HCT116 (cell line): Measurements from ENCODE around the gene CDC42EP5.

Experiments
- CTCF ChIP-seq, 3 experiments: fragments of 200-600 bp in 1 of 3; sonication (generic) in 1 of 3; IDR thresholded peaks in 2 of 3; conservative IDR thresholded peaks in 1 of 3; 2 replicates each; pipeline ENCODE4 v1.5.1; 2012 to 2017; ENCODE audit warnings: low read depth in 2 of 3, low read length in 2 of 3, antibody characterized with exemption in 1 of 3, borderline replicate concordance in 1 of 3, control low read depth in 1 of 3, mild to moderate bottlenecking in 1 of 3, mixed read lengths in 1 of 3, mixed run types in 1 of 3, moderate library complexity in 1 of 3; ENCODE audit not compliant: insufficient read depth in 1 of 3
- ELF1 ChIP-seq: IDR thresholded peaks from 2 replicates; pipeline ENCODE4 v1.6.1; 2012; ENCODE audit warnings: low read depth, borderline replicate concordance
- EZH2phosphoT487 ChIP-seq: fragments of 200-600 bp; IDR thresholded peaks from 2 replicates; pipeline ENCODE4 v1.6.1; 2018; ENCODE audit warnings: antibody characterized with exemption, borderline replicate concordance
- FOSL1 ChIP-seq: IDR thresholded peaks from 2 replicates; pipeline ENCODE4 v1.6.1; 2012; ENCODE audit warnings: low read depth
- JUND ChIP-seq: IDR thresholded peaks from 2 replicates; pipeline ENCODE4 v1.6.1; 2012
- POLR2A ChIP-seq: IDR thresholded peaks from 2 replicates; pipeline ENCODE4 v1.7.0; 2011; ENCODE audit warnings: borderline replicate concordance; ENCODE audit not compliant: insufficient read depth, insufficient read length; ENCODE audit errors: extremely low read depth
- POLR2AphosphoS5 ChIP-seq: IDR thresholded peaks from 2 replicates; pipeline ENCODE4 v1.6.1; 2011; ENCODE audit warnings: mild to moderate bottlenecking, low read depth, low read length, moderate library complexity
- REST ChIP-seq: IDR thresholded peaks from 2 replicates; pipeline ENCODE4 v1.6.1; 2012; ENCODE audit warnings: low read depth
- SRF ChIP-seq: IDR thresholded peaks from 2 replicates; pipeline ENCODE4 v1.6.1; 2012; ENCODE audit warnings: low read depth
- TCF7L2 ChIP-seq: IDR thresholded peaks from 2 replicates; pipeline ENCODE4 v1.7.0; 2011; ENCODE audit warnings: borderline replicate concordance, inconsistent platforms; ENCODE audit not compliant: insufficient read depth, insufficient read length; ENCODE audit errors: extremely low read depth
- YY1 ChIP-seq: IDR thresholded peaks from 2 replicates; pipeline ENCODE4 v1.6.1; 2011; ENCODE audit warnings: low read length, low read depth, moderate library complexity, mild to moderate bottlenecking; ENCODE audit not compliant: insufficient replicate concordance; ENCODE audit errors: extremely low read depth
- ZBTB33 ChIP-seq: IDR thresholded peaks from 2 replicates; pipeline ENCODE4 v1.6.1; 2011; ENCODE audit warnings: mild to moderate bottlenecking, low read length, moderate library complexity; ENCODE audit not compliant: insufficient replicate concordance; ENCODE audit errors: extremely low read depth
- TF ChIP-seq, protein P1 (sequence below): IDR thresholded peaks from 2 replicates; pipeline ENCODE4 v1.6.1; 2012

- TF ChIP-seq SRF (no peak), CTCF (IDR thresholded peaks at IDR 0.05 in 2 of 3, conservative IDR thresholded peaks at IDR 0.05 in 1 of 3; ENCODE audit: borderline replicate concordance in 1 of 3, insufficient read depth in 1 of 3, low read depth in 2 of 3, low read length in 2 of 3) (no peak), POLR2AphosphoS5 (no peak), ELF1 (no peak), POLR2A (no peak), TCF7L2 (no peak), REST (no peak), FOSL1 (no peak), JUND (no peak), EZH2phosphoT487 (no peak), ZBTB33 (no peak), YY1 (no peak)
- TF ChIP-seq, protein P1, sequence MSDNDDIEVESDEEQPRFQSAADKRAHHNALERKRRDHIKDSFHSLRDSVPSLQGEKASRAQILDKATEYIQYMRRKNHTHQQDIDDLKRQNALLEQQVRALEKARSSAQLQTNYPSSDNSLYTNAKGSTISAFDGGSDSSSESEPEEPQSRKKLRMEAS: no peak
These were observed 836 bp upstream of the CDC42EP5 start for GRCh38 chr19:54473892-54474372.
